Activated CD8-positive, alpha-beta memory T cell treated with anti-CD3 and anti-CD28 coated beads, Interleukin-2, amount 10 ng/mL, durations not matched to agents 7 days and 5 days (primary cell): ENCODE data around the gene DNAH9. TPM values are rescaled to one million over a fixed set of nuclear protein-coding genes. Genes with fewer than 3 reads are reported as not detected.

Experiments
- ATAC-seq: fragments of 150-1000 bp; cut with Tn5 transposase; one replicate; pipeline ENCODE4 v1.10.0; 2021; ENCODE audit warnings: moderate library complexity
- CTCF ChIA-PET: fragments of 350-600 bp; sonication (Branson Sonifier 250); formaldehyde crosslinking; loops from one replicate; lab custom pipeline; 2021; ENCODE audit warnings: antibody characterized with exemption; lab: Charles Lee
- DNase-seq: peaks from one replicate; pipeline ENCODE4 v3.0.0-alpha.2; 2020
- H3K27ac Mint-ChIP-seq: one replicate; pipeline ENCODE4 v1.8.0; 2021; ENCODE audit warnings: mild to moderate bottlenecking, mixed read lengths
- H3K27me3 Mint-ChIP-seq: one replicate; pipeline ENCODE4 v1.8.0; 2021; ENCODE audit warnings: mixed read lengths
- H3K36me3 Mint-ChIP-seq: one replicate; pipeline ENCODE4 v1.8.0; 2021; ENCODE audit warnings: mild to moderate bottlenecking, mixed read lengths
- H3K4me1 Mint-ChIP-seq: one replicate; pipeline ENCODE4 v1.8.0; 2021; ENCODE audit warnings: mixed read lengths
- H3K4me3 Mint-ChIP-seq: one replicate; pipeline ENCODE4 v1.8.0; 2021; ENCODE audit warnings: mild to moderate bottlenecking, moderate library complexity, mixed read lengths
- H3K9me3 Mint-ChIP-seq: one replicate; pipeline ENCODE4 v1.8.0; 2022; ENCODE audit warnings: low read depth, mixed read lengths
- total RNA-seq, 2 experiments: library from RNA; stranded (reverse); gene quantifications; one replicate each; pipeline ENCODE4 v1.2.3, GENCODE V29; 2021

Gene DNAH9
- total RNA-seq, 2 experiments from 2014 or later, result not detected

DNA sequence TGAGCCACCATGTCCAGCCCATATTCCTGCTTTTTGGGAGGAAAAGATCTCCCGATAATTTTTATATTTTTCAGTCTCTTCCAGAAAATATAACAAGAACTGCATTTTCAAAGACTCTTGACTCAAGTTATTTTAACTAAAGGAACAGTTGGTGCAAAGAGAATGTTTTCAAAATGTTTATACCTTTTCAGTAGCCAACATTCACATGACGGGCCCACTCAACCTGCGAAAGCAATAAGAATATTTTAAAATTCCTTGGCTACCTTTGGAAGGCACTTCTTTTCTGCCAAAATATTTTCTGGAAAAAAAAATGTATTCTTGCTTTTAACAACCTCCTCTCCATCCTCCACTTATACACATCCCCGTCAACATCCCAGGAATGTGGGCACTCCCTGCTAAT, 258.7 kb downstream of the DNAH9 start:
- CTCF ChIA-PET, result no interaction called here
- H3K36me3 Mint-ChIP-seq, result no peaks in the 10 kb centered on the region
- ATAC-seq (no peak), DNase-seq (no peak)
- no peak overlapping the region for H3K27ac Mint-ChIP-seq
- no peaks in the 10 kb centered on the region for H3K4me1 Mint-ChIP-seq
- H3K9me3 Mint-ChIP-seq, result peaks cover 8% of the 10 kb centered on the region
- no peak overlapping the region for H3K4me3 Mint-ChIP-seq
- H3K27me3 Mint-ChIP-seq, result no peaks in the 10 kb centered on the region

GRCh38 chr17:11869680-11870394, 271.6 kb downstream of the DNAH9 start:
- Mint-ChIP-seq H3K4me3 (no peak overlapping the region), H3K27ac (no peak overlapping the region), H3K27me3 (no peaks in the 10 kb centered on the region), H3K4me1 (no peaks in the 10 kb centered on the region), H3K36me3 (no peaks in the 10 kb centered on the region), H3K9me3 (peaks cover 6% of the 10 kb centered on the region)
- DNase-seq (no peak), ATAC-seq (no peak)
- CTCF ChIA-PET, result no interaction called here

- Mint-ChIP-seq H3K36me3 (no peaks in the 10 kb centered on the region), H3K27ac (no peak overlapping the region)
Measured at GRCh38 chr17:11871773-11872172, 273.5 kb downstream of the DNAH9 start.

GRCh38 chr17:11874756-11875155, 276.5 kb downstream of the DNAH9 start:
- Mint-ChIP-seq H3K4me3 (no peak overlapping the region), H3K36me3 (no peaks in the 10 kb centered on the region), H3K4me1 (no peaks in the 10 kb centered on the region), H3K27me3 (no peaks in the 10 kb centered on the region), H3K9me3 (peaks cover 2% of the 10 kb centered on the region), H3K27ac (no peak overlapping the region)
- no peak for ATAC-seq
- no peak for DNase-seq
- CTCF ChIA-PET, result no interaction called here

More at GRCh38 chr17:11871773-11872172, 273.5 kb downstream of the DNAH9 start:
- H3K4me1 Mint-ChIP-seq, result no peaks in the 10 kb centered on the region
- H3K27me3 Mint-ChIP-seq, result no peaks in the 10 kb centered on the region
- ATAC-seq (no peak), DNase-seq (no peak)
- CTCF ChIA-PET, result no interaction called here
- no peak overlapping the region for H3K4me3 Mint-ChIP-seq
- H3K9me3 Mint-ChIP-seq, result peaks cover 6% of the 10 kb centered on the region

- Mint-ChIP-seq H3K4me1 (no peaks in the 10 kb centered on the region), H3K36me3 (no peaks in the 10 kb centered on the region), H3K9me3 (no peaks in the 10 kb centered on the region), H3K27ac (no peak overlapping the region), H3K27me3 (no peaks in the 10 kb centered on the region), H3K4me3 (no peak overlapping the region)
- DNase-seq (no peak), ATAC-seq (no peak)
- CTCF ChIA-PET, result no interaction called here
Measured at GRCh38 chr17:11880714-11881113, 282.4 kb downstream of the DNAH9 start.

- H3K4me1 Mint-ChIP-seq, result no peaks in the 10 kb centered on the region
- H3K27ac Mint-ChIP-seq, result no peak overlapping the region
- H3K36me3 Mint-ChIP-seq, result no peaks in the 10 kb centered on the region
- DNase-seq, result no peak
- CTCF ChIA-PET, result no interaction called here
- H3K4me3 Mint-ChIP-seq, result no peak overlapping the region
- no peak for ATAC-seq
- H3K27me3 Mint-ChIP-seq, result no peaks in the 10 kb centered on the region
- no peaks in the 10 kb centered on the region for H3K9me3 Mint-ChIP-seq
Measured at GRCh38 chr17:11882716-11883115, 284.4 kb downstream of the DNAH9 start.

- H3K4me1 Mint-ChIP-seq, result no peaks in the 10 kb centered on the region
- no peaks in the 10 kb centered on the region for H3K27me3 Mint-ChIP-seq
- no peaks in the 10 kb centered on the region for H3K9me3 Mint-ChIP-seq
- H3K27ac Mint-ChIP-seq, result no peak overlapping the region
- DNase-seq (no peak), ATAC-seq (no peak)
- no peaks in the 10 kb centered on the region for H3K36me3 Mint-ChIP-seq
- CTCF ChIA-PET, result no interaction called here
- no peak overlapping the region for H3K4me3 Mint-ChIP-seq
Measured at GRCh38 chr17:11885051-11885450, 286.8 kb downstream of the DNAH9 start.

DNA sequence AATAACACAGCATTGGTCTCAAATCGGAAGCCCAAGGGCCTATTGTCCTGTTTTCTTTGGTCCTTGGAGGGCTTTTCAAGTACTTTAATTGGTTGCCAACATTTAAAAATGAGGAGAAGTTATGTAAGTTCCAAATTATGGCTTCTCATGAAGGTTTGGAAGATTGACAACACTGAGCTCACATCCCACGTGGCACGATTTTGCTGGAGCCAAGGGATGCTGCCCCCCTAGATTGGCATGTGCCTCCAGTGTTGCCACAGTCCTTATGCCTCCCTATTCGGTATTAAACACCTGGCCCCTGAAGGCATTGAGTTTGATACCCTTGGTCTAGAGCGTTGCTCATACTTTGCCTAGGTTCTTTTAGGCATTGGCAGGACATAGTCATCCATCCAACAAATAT, 291.0 kb downstream of the DNAH9 start:
- Mint-ChIP-seq H3K4me1 (no peaks in the 10 kb centered on the region), H3K27me3 (no peaks in the 10 kb centered on the region), H3K4me3 (no peak overlapping the region), H3K36me3 (no peaks in the 10 kb centered on the region), H3K9me3 (peaks cover 2% of the 10 kb centered on the region), H3K27ac (no peak overlapping the region)
- CTCF ChIA-PET, result no interaction called here
- DNase-seq (no peak), ATAC-seq (no peak)

- H3K4me1 Mint-ChIP-seq, result no peaks in the 10 kb centered on the region
- DNase-seq (no peak), ATAC-seq (no peak)
- H3K27me3 Mint-ChIP-seq, result no peaks in the 10 kb centered on the region
- peaks cover 2% of the 10 kb centered on the region for H3K9me3 Mint-ChIP-seq
- H3K36me3 Mint-ChIP-seq, result no peaks in the 10 kb centered on the region
- H3K27ac Mint-ChIP-seq, result no peak overlapping the region
- CTCF ChIA-PET, result no interaction called here
- H3K4me3 Mint-ChIP-seq, result no peak overlapping the region
Measured at GRCh38 chr17:11893862-11894261, 295.6 kb downstream of the DNAH9 start.

DNA sequence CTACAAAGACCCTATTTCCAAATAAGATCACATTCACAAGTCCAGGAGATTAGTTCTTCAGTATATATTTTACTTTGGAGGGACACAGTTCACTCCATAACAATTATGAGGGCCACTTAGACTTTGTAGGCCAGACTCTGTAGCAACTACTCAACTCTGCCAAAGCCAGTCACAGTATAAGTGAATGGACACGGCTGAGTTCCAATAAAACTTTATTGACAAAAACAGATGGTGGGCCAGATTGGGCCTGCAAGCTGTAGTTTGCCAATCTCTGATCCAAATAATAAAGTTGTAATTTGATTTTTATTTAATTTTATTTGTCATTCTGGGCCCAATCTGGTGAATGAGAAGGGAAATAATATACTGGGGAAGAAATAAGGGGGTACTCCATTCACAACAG, 297.9 kb downstream of the DNAH9 start:
- ATAC-seq (no peak), DNase-seq (no peak)
- CTCF ChIA-PET, result interaction anchor here (0.6 kb wide), 1 partner anchor 274 kb away, joined by 3 read pairs; no protein-coding TSS in a partner anchor
- H3K9me3 Mint-ChIP-seq, result peaks cover 2% of the 10 kb centered on the region
- no peaks in the 10 kb centered on the region for H3K4me1 Mint-ChIP-seq
- H3K4me3 Mint-ChIP-seq, result no peak overlapping the region
- H3K27ac Mint-ChIP-seq, result no peak overlapping the region
- peaks cover 2% of the 10 kb centered on the region for H3K27me3 Mint-ChIP-seq
- no peaks in the 10 kb centered on the region for H3K36me3 Mint-ChIP-seq

- H3K4me3 Mint-ChIP-seq, result no peak overlapping the region
- DNase-seq (no peak), ATAC-seq (no peak)
- no peaks in the 10 kb centered on the region for H3K4me1 Mint-ChIP-seq
- H3K36me3 Mint-ChIP-seq, result no peaks in the 10 kb centered on the region
- H3K27me3 Mint-ChIP-seq, result peaks cover 2% of the 10 kb centered on the region
- CTCF ChIA-PET, result no interaction called here
- no peaks in the 10 kb centered on the region for H3K9me3 Mint-ChIP-seq
- no peak overlapping the region for H3K27ac Mint-ChIP-seq
Measured at GRCh38 chr17:11898526-11899235, 300.4 kb downstream of the DNAH9 start.

GRCh38 chr17:11899537-11899942, 301.3 kb downstream of the DNAH9 start:
- CTCF ChIA-PET, result no interaction called here
- Mint-ChIP-seq H3K4me3 (no peak overlapping the region), H3K27me3 (peaks cover 2% of the 10 kb centered on the region), H3K4me1 (no peaks in the 10 kb centered on the region), H3K27ac (no peak overlapping the region), H3K36me3 (no peaks in the 10 kb centered on the region), H3K9me3 (no peaks in the 10 kb centered on the region)
- DNase-seq (no peak), ATAC-seq (no peak)

GRCh38 chr17:11900041-11900476, 301.8 kb downstream of the DNAH9 start:
- Mint-ChIP-seq H3K4me3 (no peak overlapping the region), H3K27me3 (peaks cover 2% of the 10 kb centered on the region), H3K36me3 (no peaks in the 10 kb centered on the region), H3K4me1 (no peaks in the 10 kb centered on the region), H3K27ac (no peak overlapping the region), H3K9me3 (no peaks in the 10 kb centered on the region)
- CTCF ChIA-PET, result interaction anchor here (0.6 kb wide), 1 partner anchor 11 kb away, joined by 3 read pairs; no protein-coding TSS in a partner anchor
- no peak for DNase-seq
- ATAC-seq, result no peak

DNA sequence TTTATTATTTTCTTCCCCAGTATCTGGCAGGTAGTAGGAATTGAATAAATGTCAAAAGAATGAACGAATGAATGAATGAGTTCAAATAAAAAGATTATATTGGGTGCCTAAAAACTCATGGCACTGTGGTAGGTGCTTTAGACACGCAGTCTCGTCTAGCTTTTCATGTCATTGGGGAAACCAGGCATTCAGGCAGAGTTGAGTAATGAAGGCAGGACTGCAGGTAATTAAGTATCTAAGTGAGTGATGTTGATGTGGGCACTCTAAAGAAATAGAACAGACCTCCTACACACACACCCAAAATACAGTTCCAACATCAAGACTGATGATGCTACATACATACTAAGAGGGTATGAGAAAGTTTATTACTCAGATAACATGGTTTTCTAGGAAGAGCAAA, 302.4 kb downstream of the DNAH9 start:
- ATAC-seq, result no peak
- no peaks in the 10 kb centered on the region for H3K4me1 Mint-ChIP-seq
- H3K4me3 Mint-ChIP-seq, result no peak overlapping the region
- H3K27ac Mint-ChIP-seq, result no peak overlapping the region
- peaks cover 2% of the 10 kb centered on the region for H3K27me3 Mint-ChIP-seq
- H3K36me3 Mint-ChIP-seq, result no peaks in the 10 kb centered on the region
- CTCF ChIA-PET, result no interaction called here
- DNase-seq, result no peak
- no peaks in the 10 kb centered on the region for H3K9me3 Mint-ChIP-seq
